ENCODE results near the gene DNAH17. TPM values are rescaled to one million over a fixed set of nuclear protein-coding genes. Genes with fewer than 3 reads are reported as not detected.

The DNAH17 gene
- total and polyA plus RNA-seq, 2 of the 13 experiments (the other 11 are each of a cell fraction or from before 2014, with no cell fraction given) = 0.86 to 1.6 TPM

DNA sequence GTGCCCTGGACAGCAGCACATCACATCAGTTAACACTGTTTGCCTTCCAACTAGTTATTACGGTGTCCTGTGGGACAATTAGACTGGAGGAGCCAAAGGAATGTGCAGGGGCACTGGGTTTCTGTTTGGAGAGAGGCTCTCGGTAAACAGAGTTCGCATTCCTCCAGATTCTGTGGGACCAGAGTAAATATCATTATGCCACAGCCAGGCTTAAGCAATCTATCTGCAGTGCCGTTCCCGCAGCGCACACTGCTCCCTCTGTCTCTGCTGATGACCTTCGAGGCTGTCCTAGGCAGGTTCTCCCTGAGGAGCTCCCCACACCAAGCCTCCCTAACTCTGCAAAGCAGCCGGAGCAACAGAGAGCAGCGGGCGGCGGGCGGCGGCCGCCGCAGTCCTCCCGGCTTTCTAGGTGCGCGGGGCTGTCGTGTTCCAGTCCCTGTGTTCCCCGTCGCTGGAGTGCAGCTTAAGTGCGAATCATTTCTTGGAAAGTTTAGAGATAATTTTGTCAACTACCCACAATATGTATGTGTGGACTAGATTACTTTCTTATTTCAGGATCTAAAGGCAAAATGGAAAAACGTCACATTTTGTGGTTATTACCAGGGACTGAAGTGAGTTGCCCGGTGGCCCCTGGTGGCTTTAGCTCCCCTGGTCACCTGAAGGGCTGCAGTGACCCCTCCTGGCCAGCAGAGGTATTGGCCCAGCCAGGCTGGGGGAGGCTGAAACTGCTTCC is 155.5 kb downstream of the DNAH17 start (continued):
- TF ChIP-seq, protein P1, sequence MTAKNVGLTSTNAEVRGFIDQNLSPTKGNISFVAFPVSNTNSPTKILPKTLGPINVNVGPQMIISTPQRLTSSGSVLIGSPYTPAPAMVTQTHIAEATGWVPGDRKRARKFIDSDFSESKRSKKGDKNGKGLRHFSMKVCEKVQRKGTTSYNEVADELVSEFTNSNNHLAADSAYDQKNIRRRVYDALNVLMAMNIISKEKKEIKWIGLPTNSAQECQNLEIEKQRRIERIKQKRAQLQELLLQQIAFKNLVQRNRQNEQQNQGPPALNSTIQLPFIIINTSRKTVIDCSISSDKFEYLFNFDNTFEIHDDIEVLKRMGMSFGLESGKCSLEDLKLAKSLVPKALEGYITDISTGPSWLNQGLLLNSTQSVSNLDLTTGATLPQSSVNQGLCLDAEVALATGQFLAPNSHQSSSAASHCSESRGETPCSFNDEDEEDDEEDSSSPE (CRISPR knock-in tag; IDR thresholded peaks at IDR 0.05) = peak; percentile 68; the same call in 1 of the 2 replicates
- TF ChIP-seq ZZZ3 (CRISPR knock-in tag; IDR thresholded peaks at IDR 0.05; ENCODE audit: borderline replicate concordance) = 0 out of 2 replicates have a peak, but pooled peaks have one; percentile 57
- no peak for TF ChIP-seq SP4 (CRISPR knock-in tag; IDR thresholded peaks at IDR 0.05)
- TF ChIP-seq RFXANK (CRISPR knock-in tag; IDR thresholded peaks at IDR 0.05) = peak; percentile 86
- TF ChIP-seq TBL1XR1 (IDR thresholded peaks at IDR 0.05; ENCODE audit: borderline replicate concordance, low read length, partially characterized antibody) = peak; percentile 89
- TF ChIP-seq CC2D1A (CRISPR knock-in tag; IDR thresholded peaks at IDR 0.05) = no peak
- peak; percentile 77 for TF ChIP-seq ELF3 (CRISPR knock-in tag; IDR thresholded peaks at IDR 0.05)
- TF ChIP-seq ZNF773 (CRISPR knock-in tag; IDR thresholded peaks at IDR 0.05; ENCODE audit: borderline replicate concordance) = no peak
- TF ChIP-seq FOXA1 (IDR thresholded peaks at IDR 0.05) = peak; percentile 99
- peak; percentile 100 for TF ChIP-seq FOXA1 (CRISPR knock-in tag; IDR thresholded peaks at IDR 0.05)
- peak; percentile 96 for TF ChIP-seq ZKSCAN8 (CRISPR knock-in tag; IDR thresholded peaks at IDR 0.05; ENCODE audit: borderline replicate concordance)
- no peak; the same call in 1 of the 2 replicates for TF ChIP-seq MIER3 (CRISPR knock-in tag; IDR thresholded peaks at IDR 0.05; ENCODE audit: borderline replicate concordance)
- TF ChIP-seq, protein P2, sequence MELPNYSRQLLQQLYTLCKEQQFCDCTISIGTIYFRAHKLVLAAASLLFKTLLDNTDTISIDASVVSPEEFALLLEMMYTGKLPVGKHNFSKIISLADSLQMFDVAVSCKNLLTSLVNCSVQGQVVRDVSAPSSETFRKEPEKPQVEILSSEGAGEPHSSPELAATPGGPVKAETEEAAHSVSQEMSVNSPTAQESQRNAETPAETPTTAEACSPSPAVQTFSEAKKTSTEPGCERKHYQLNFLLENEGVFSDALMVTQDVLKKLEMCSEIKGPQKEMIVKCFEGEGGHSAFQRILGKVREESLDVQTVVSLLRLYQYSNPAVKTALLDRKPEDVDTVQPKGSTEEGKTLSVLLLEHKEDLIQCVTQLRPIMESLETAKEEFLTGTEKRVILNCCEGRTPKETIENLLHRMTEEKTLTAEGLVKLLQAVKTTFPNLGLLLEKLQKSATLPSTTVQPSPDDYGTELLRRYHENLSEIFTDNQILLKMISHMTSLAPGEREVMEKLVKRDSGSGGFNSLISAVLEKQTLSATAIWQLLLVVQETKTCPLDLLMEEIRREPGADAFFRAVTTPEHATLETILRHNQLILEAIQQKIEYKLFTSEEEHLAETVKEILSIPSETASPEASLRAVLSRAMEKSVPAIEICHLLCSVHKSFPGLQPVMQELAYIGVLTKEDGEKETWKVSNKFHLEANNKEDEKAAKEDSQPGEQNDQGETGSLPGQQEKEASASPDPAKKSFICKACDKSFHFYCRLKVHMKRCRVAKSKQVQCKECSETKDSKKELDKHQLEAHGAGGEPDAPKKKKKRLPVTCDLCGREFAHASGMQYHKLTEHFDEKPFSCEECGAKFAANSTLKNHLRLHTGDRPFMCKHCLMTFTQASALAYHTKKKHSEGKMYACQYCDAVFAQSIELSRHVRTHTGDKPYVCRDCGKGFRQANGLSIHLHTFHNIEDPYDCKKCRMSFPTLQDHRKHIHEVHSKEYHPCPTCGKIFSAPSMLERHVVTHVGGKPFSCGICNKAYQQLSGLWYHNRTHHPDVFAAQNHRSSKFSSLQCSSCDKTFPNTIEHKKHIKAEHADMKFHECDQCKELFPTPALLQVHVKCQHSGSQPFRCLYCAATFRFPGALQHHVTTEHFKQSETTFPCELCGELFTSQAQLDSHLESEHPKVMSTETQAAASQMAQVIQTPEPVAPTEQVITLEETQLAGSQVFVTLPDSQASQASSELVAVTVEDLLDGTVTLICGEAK (IDR thresholded peaks at IDR 0.05) = no peak
- TF ChIP-seq, protein P2 (CRISPR knock-in tag; IDR thresholded peaks at IDR 0.05) = peak; percentile 60; the same call in 1 of the 2 replicates
- TF ChIP-seq FOXC1 (CRISPR knock-in tag; IDR thresholded peaks at IDR 0.05; ENCODE audit: borderline replicate concordance) = peak; percentile 90
- TF ChIP-seq HOXA3 (CRISPR knock-in tag; IDR thresholded peaks at IDR 0.05) = peak; percentile 84

Data from HepG2 (cell line).